HG03060 (cell line): ENCODE measurements around the gene SMAP2.

Source experiments
- ATAC-seq: cut with Tn5 transposase; IDR thresholded peaks from one replicate; pipeline ENCODE4 v1.9.1; 2021; ENCODE audit warnings: low read depth, moderate number of reproducible peaks; ENCODE audit not compliant: unreplicated experiment

SMAP2 gene

DNA sequence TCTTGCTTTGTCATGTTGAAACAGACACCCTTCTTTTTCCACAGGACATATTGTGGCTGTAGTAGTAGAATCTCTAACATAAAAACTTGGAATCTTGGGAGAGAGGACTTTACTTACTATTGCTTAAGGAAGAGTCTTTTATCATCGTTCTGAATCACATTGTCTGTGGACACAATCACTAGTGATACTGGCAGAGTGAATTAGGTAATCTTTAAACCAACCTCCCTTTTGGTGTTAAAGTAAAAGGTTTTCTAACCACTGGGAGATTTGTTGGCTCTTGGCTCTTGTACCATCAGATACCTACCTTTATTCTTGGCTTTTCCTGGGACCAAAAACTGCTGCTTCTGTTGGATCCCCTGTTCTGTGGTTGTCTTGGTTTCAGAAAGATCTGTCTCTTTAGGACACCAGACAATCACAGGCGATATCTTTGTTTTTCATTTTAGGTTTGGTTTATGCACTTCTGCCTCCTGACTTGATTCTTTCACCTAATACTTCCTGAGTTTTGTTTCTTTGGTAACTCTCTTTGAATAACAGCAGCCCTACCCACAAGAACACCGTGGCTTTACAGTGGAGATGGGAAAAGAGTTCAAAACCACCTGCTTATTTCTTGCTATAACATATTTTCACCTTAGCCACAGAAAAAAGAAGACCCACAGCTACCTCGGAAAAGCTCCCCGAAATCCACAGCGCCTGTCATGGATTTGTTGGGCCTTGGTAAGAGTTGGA lies 40.2 kb downstream of the SMAP2 start:
- ATAC-seq: no peak

DNA sequence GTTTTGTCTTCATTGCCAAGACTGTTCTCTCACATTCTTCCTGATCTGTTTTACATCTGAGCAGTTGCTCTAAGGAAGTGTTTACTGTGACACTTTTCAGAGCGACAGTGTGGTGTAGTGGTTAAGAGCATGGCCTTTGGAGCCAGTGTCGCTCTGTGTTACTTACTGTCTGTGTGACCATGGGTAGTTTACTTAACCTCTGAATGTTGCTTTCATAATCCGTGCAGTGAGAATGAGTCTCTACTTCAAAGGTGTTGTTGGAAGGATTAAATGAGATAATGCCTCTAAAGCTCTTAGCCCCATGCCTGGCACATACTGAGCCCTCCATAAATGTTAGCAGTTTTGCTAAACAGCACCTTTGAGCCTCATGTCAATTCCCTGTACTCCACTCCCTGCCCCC lies 40.8 kb downstream of the SMAP2 start:
- no peak for ATAC-seq

DNA sequence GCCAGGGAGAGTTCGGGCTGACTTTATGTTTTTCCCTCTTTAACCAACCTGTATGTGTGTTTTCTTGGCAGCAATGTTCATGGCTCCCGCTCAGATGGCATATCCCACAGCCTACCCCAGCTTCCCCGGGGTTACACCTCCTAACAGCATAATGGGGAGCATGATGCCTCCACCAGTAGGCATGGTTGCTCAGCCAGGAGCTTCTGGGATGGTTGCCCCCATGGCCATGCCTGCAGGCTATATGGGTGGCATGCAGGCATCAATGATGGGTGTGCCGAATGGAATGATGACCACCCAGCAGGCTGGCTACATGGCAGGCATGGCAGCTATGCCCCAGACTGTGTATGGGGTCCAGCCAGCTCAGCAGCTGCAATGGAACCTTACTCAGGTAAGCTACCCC lies 43.2 kb downstream of the SMAP2 start:
- ATAC-seq: no peak

DNA sequence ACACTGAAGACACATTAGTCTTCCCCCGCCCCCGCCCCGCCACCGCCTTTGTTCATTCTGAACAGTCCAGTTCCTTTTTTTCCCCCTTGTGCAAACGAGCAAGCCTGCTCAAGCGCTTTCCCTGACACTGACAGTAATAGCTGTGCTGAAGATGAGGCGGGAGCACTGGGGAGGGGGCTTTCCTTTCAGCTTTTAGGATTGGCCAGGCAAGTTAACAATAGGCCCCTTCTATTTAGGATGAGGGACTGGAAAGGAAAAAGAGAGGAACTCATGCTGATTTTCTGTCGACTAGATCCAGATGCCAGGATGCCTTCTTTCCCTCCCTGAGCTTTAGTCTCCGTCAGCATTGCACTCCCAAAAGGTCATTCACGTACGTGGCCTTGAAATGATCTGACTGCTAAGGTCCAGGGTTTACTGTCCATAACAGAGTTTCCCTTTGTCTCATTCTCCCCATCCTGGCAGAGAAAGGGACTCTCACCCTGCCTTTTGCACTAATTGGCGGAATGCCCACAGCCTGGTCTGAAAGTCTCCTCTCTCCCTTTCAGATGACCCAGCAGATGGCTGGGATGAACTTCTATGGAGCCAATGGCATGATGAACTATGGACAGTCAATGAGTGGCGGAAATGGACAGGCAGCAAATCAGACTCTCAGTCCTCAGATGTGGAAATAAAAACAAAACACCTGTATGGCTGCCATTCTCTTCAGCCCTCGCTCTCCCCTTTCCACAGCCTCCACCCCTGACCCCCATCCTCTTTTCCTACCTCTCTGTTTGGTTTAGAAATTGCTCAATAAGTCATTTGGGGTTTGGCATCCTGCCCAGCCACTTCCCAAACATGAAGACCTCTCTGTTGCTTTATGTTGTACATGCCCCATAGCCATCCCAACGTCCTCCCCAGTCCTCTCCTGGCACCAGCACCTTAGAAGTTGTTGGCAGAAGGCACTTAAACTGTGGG lies 48.2 kb downstream of the SMAP2 start:
- no peak for ATAC-seq

DNA sequence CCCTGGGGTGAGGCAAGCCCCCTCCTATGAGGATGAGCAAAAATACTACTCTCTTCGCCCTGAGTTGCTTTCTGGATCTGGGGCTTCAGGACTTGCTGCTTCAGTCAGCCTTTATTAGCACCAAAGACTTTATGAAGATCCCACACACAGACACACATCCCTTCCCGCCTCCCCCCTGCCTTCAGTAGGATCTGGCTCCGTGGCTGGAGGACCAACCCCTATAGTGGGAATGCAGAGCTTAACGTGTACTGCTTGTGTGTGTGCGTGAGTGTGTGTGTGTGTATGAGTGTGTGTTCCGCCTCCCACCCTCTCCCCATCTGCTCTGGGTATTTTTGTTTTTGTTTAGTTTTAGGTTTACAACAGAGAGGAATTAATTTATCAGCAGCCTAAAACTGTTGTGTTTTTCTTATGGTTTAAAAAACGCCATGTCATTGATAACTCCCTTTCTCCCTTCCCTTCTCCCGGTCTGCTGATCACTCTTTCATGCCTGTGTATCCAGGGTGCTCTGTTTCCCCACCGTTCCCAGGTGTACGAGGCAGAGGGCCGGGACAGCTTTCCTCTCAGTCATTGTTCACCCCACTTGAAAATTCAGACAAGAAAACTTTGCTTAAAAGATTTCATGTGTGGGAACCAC lies 49.2 kb downstream of the SMAP2 start:
- no peak for ATAC-seq

DNA sequence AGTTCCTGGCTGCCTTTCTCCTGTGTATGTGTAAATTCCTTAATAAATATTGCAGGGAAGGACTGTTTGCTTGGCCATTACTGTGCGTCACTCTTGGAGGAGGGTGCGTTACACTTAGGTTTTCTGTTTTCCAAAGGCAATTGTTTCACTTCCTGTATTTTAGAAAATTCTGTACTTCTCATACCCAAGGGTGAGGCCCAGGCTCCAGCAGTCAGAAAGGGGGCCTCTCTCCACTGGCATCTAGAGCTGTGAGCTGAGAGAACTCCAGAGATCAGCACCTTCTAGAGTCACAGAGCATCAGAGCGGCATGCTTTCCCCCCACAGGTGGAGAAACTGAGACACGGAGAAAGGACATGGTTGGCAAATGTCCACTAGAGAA lies 49.7 kb downstream of the SMAP2 start:
- no peak for ATAC-seq

DNA sequence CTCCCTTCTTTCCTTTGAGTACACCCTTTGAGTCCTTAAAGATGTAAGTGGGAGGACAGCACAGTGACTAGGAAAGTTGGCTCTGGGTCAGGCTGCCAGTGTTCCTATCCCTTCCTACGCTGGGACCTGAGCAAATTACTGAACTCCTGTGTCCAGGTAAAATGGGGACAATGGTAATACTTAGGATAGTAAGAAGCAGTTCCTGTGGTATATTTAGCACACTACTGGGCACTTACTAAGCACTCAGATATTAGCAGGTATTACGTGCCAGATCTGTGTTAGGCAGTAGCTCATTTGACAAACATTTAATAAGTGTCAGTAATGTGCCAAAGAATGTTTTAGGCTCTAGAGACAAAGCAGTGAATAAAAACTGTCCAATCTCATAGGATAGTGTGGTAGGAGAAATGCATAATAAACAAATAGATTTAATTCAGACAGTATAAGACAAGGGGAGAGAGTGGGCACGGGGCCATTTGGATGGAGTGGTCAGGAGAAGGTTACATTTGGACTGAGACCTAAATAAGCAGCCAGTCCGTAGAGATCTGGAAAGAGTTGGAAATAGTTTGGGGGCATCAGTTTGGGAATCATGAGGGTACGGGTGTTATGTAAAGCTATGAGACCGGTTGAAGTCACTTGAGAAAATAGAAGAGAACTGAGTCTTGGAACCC lies 50.6 kb downstream of the SMAP2 start:
- ATAC-seq: no peak

DNA sequence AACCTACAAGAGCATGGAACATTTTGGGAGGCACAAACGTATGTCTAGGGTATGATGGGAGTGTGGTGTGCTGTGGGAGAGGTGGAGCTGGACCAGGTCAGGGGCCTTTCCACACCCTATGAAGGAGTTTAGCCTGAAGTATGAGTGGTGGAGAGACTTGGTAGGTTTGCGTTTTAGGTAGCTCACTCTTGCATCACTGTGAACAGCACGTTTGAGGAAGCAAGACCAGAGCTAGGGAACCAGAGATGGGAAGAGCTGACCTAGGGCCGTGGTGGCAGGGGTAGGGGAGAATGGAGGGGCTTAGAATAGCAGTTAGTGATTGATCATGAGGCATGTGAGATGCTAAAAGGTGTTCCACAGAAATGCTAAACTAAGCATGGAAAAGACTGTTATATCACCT lies 51.7 kb downstream of the SMAP2 start:
- ATAC-seq: no peak

DNA sequence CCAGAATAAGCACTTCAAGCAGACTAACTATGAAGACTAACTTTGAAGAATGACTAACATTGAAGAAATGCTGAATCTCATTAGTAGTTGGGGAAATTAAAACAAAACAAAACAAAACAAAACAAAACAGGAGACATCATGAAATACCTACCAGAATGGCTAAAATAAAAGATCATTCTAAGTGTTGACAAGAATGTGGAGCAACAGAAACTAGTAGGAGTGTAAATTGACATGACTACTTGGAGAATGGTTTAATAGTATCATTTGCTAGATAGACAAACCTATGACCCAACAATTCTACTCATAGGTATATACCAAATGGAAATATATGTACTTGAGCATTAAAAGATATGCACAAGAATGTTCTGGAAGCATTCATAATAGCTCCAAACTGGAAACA lies 57.9 kb downstream of the SMAP2 start:
- ATAC-seq: no peak

DNA sequence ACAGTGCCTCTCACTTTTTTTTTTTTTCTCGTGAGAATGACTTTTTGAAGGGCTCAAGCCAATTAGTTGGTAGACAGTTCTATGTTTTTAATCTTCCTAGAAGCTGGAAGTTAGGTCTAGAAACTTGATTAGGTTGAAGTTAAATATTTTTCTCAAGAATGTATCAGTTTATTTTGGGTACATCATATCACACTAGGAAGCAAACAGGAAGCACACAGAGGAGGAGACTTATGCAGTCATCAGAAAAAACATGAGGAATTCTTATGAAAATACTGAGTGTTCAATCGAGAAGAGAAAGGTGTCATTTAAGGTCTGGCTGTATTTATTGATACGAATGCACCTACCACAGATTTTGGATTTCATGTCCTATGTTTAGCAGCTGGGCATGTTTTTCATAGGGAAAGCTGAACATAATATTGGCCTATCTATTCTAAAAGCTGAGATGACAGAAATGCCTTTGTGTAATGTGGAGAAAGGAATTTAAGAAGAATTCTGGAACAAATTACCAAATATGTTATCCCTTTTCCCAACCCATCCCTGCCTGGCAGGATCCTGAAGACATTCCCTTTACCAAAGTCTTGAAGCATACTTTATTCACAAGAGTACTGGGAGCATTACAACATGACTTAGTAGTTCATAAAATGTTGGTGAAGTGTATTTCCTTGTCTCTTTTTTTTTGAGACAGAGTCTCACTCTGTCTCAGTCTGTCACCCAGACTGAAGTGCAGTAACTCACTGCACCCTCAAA lies 59.3 kb downstream of the SMAP2 start:
- ATAC-seq: no peak

DNA sequence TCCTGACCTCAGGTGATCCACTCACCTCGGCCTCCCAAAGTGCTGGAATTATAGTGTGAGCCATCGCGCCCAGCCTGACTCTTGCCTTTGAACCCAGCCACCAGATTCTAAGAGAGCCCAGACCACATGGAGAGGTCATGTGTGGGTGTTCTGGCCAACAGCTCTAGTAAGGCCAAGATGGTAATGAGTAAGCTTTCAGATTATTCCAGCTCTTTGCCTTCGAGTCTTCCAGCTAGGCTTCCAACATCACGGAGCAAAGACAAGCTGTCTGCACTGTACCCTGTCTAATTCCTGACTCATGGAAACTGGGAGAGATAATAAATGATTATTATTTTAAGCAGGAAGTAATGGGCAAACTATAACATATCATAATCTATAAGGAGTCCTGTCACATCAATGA lies 61.9 kb downstream of the SMAP2 start:
- no peak for ATAC-seq

DNA sequence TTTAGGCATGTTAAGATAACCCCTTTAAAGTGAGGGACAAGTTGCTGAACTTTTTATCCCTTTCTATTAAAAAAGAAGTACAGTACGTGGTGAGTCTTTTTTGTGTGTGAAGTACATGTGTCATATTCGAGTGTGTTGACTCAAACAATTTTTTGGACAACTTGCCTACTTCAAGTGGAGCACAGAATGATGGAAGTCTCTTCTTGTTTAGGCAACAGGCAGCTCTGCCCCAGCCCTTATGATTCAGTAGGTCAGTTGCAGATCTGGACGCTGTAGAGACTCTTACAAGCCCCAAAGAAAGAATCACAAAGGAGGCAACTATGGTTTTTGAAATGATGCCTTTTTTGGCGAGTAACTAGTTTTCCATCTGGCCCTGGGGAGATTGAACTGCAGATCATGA lies 62.3 kb downstream of the SMAP2 start:
- ATAC-seq: no peak

DNA sequence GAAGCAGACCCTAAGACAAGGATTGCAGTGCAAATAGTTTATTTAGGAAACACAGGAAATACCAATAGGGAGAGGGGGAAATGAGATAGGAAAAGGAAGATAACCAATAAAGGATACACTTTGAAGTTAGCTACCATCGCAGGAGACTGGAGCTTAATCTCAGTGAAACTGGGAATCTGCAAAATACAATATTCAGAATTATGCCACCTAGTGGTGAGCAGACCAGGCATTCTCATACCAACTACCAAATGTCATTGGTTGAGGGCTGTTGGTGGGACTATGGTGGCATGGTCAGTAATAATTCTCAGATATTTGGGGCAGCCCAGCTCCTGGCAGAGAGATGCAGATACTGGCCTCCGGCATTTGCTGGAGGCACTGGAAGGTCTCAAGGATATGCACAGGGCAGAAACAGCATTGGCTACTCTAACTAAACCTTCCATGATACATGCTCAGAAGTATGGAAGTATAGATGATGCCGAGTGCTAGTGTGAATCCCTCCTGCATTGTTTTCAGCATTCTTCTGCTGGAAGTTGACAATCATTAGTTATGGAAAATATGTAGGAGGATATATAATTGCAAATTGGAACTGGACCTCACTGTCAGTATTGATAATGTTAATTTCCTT lies 65.0 kb downstream of the SMAP2 start:
- ATAC-seq: no peak

DNA sequence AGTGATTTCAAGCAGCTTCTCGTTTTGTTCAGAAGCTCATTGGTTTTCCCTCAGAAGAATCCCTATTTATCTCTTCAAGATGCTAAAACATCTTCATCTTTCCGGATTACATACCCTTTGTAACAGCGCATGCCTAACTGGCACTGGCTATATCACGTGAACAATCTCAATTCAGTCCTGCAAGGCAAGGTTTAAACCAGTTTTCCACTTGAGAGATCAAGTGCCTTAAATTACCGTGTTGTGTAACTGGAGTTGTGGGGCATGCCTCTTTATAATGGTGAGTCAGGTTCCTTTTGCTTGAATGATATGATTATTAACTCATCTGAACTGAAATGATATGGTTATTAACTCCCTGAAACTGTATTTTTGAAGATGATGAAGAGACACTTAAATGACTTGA lies 65.7 kb downstream of the SMAP2 start:
- no peak for ATAC-seq

DNA sequence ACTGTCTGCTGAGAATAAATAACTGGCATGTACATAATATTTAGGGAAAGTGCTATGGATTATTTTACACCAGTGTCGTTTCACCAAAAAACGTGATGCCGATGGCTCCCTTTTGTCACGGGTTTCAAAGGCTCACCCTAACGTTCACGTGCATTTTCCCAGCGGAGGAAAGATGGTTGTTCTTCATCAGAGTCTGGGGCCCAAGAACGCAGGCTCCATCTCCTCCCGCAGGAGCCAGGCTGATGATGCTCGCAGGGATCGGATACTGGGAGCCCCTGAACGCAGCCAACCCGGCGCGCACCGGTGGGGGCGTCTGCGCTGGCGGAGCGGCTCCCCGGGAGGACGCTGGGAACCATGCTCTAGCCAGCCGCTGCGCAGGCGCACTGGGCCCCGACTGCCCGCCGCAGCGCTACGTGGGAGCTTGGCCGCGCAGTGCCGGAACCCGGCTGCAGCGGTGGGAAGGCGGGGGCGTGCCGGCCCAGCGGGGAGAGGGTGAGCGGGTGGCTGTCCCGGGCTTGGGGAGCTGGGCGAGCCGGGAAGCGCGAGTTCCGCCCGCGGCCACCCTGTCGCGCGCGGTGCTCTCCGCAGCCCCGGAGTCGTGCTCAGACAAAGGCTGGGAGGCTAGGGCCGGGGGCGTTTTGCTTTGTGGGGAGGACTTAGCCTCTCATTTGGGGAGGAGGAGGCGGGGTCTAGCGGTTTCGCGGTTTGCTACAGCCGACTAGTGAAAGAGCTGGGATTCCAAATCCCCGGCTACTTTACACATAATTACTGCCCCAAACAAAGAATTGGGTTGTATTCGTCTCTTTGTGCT lies 76.4 kb downstream of the SMAP2 start, which contains the start of gene ZFP69B:
TSS of gene ZFP69B (plus strand) at position 793 of the 811 bp plus-strand sequence. CDS start 486 bp downstream, outside the sequence.
- peak; percentile 61 for ATAC-seq

DNA sequence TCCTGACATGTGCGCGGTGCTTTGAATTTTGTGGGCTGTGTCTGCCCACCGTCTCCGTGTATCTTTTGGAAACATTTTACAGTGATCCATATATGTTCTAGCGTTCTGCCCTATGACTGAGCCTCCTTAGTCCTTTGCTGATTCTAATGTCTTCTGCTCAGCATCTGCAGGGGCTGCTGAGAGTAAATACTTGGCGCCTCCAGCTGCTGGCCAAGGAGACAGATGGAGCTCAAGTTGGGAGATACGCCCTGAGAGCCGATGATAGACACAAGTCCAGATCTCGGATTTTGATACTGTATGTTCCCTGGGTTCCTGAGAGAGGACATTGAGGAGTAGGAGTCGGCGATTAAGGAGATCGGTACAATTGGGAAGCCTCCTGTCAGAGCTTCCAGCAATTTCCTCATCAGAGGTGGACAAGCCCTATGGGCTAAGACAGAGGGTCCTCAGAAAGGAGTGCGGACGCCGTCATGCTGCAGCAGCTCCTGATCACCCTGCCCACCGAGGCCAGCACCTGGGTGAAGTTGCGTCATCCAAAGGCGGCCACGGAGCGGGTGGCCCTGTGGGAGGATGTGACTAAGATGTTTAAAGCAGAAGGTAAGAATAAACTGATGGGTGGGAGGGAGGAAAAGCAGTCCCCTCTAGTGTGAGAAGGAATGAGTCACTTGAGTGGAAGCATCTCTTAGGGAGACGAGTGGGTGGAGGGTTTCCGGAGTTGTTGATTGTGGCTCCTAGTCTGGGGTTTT lies 77.1 kb downstream of the SMAP2 start:
- peak; percentile 50 for ATAC-seq

DNA sequence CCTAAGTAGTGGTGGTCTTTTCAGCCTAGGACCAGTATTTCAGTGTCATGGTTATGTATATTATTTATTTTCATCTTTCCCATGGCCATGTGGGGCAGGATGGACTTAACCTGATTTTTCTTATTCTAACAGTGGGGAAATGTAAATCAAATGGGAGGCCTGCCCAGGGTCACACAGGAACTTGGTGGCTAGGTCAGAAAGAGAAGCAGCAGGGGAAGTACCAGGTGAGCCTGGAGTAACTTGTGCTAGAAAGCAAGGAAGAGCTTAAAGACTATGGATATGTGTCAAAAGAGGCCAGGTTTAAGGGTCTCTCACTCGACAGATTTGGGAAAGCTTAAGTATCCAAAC lies 77.7 kb downstream of the SMAP2 start:
- ATAC-seq: no peak

DNA sequence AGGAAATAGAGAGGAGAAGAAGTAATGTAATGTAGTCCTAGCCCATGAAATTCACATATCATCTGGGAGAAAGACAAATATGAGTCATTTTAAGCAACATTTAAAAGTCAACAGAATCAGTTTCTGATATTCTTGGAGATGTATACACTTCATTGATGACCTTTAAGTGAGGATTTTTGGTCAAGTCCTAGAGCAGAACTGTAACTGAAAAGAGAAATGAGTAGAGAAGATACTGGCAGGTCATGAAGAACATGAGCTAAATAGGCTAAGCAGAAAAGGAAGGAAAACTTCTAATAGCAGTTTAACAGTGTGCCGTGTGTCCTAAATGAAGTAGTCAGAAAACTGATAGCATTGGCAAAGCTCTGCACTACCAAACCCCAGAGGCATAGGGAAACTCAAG lies 81.3 kb downstream of the SMAP2 start:
- ATAC-seq: no peak
